PC-3 (cell line): ENCODE data around the gene NR5A2.

ENCODE experiments used
- CTCF ChIP-seq: fragments of 300-600 bp; sonication (generic); conservative IDR thresholded peaks from 2 replicates; pipeline ENCODE4 v1.5.1; 2017; ENCODE audit warnings: antibody characterized with exemption, low read depth, mild to moderate bottlenecking, low read length
- EZH2 ChIP-seq: fragments of 300-600 bp; sonication (generic); IDR thresholded peaks from one replicate; pipeline ENCODE4 v1.6.1; 2017; ENCODE audit warnings: antibody characterized with exemption, mild to moderate bottlenecking, low read length; ENCODE audit not compliant: unreplicated experiment
- EZH2phosphoT487 ChIP-seq: fragments of 300-600 bp; sonication (generic); IDR thresholded peaks from 2 replicates; pipeline ENCODE4 v1.6.1; 2018; ENCODE audit warnings: mild to moderate bottlenecking, antibody characterized with exemption, low read length, borderline replicate concordance

DNA sequence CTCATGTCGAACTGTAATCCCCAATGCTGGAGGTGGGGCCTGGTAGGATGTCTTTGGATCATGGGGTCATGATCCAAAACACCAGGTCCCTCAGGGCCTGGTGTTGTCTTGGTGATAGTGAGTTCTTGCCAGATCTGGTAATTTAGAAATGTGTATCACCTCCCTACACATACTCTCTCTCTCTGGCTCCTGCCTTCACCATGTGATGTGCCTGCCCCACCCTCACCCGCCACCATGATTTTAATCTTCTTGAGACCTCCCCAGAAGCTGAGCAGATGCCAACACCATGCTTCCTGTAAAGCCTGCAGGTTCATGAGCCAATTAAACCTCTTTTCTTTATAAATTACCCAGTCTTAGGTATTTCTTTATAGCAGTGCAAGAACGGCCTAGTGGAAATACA, 136.4 kb downstream of the NR5A2 start:
- TF ChIP-seq CTCF = no peak
- TF ChIP-seq EZH2 = no peak
- no peak for TF ChIP-seq EZH2phosphoT487
